WTC11 (cell line): ENCODE data around the gene HACD3. TPM values are rescaled to one million over a fixed set of nuclear protein-coding genes. Genes with fewer than 3 reads are reported as not detected.

Source experiments
- ATAC-seq: fragments of 200-7000 bp; cut with Tn5 transposase; 2 replicates; pipeline ENCODE4 v1.10.0; 2021; ENCODE audit warnings: mild to moderate bottlenecking, moderate library complexity
- CTCF ChIA-PET: fragments of 300-600 bp; sonication (Branson Sonifier 250); formaldehyde crosslinking; loops from one replicate; lab custom pipeline; 2021; ENCODE audit warnings: antibody characterized with exemption; lab: Charles Lee
- POLR2A ChIA-PET: fragments of 350-600 bp; sonication (Branson Sonifier 250); formaldehyde crosslinking; loops from one replicate; lab custom pipeline; 2021; ENCODE audit warnings: antibody characterized with exemption; lab: Charles Lee
- DNase-seq: peaks from one replicate; pipeline ENCODE4 v3.0.0; 2021; ENCODE audit warnings: low spot score
- H3K27ac Mint-ChIP-seq: 2 replicates; pipeline ENCODE4 v1.8.0; 2021; ENCODE audit warnings: mixed read lengths
- H3K27me3 Mint-ChIP-seq: 2 replicates; pipeline ENCODE4 v1.8.0; 2021; ENCODE audit warnings: low read depth, mild to moderate bottlenecking, moderate library complexity, mixed read lengths
- H3K36me3 Mint-ChIP-seq: 2 replicates; pipeline ENCODE4 v1.8.0; 2021; ENCODE audit warnings: mixed read lengths
- H3K4me1 Mint-ChIP-seq: 2 replicates; pipeline ENCODE4 v1.8.0; 2022; ENCODE audit warnings: mixed read lengths
- H3K4me3 Mint-ChIP-seq: 2 replicates; pipeline ENCODE4 v1.8.0; 2021; ENCODE audit warnings: mild to moderate bottlenecking, moderate library complexity, mixed read lengths
- H3K9me3 Mint-ChIP-seq: 2 replicates; pipeline ENCODE4 v1.8.0; 2021; ENCODE audit warnings: mixed read lengths
- ARID4B ChIP-seq: sonication (generic); formaldehyde crosslinking; IDR thresholded peaks from 2 replicates; pipeline ENCODE4 v1.8.0; 2023; ENCODE audit warnings: missing genetic modification reagents, mild to moderate bottlenecking, borderline replicate concordance
- E2F1 ChIP-seq: sonication (generic); formaldehyde crosslinking; IDR thresholded peaks from 2 replicates; pipeline ENCODE4 v1.8.0; 2022; ENCODE audit warnings: mild to moderate bottlenecking, missing genetic modification reagents
- FOXJ3 ChIP-seq: sonication (generic); formaldehyde crosslinking; IDR thresholded peaks from 2 replicates; pipeline ENCODE4 v1.9.0; 2021; ENCODE audit warnings: missing genetic modification reagents, mild to moderate bottlenecking, borderline replicate concordance
- FOXP1 ChIP-seq: sonication (generic); formaldehyde crosslinking; IDR thresholded peaks from 2 replicates; pipeline ENCODE4 v1.8.0; 2022; ENCODE audit warnings: missing genetic modification reagents, mild to moderate bottlenecking, moderate library complexity, borderline replicate concordance
- HMGXB4 ChIP-seq: sonication (generic); formaldehyde crosslinking; IDR thresholded peaks from 2 replicates; pipeline ENCODE4 v1.8.1; 2023; ENCODE audit warnings: mild to moderate bottlenecking, moderate library complexity, missing genetic modification reagents
- JAZF1 ChIP-seq: fragments of 250-450 bp; sonication (Bioruptor Pico); IDR thresholded peaks from 2 replicates; pipeline ENCODE4 v1.9.0; 2021; ENCODE audit warnings: moderate library complexity, mild to moderate bottlenecking, inconsistent platforms
- KAT7 ChIP-seq: sonication (generic); formaldehyde crosslinking; IDR thresholded peaks from 2 replicates; pipeline ENCODE4 v1.8.1; 2023; ENCODE audit warnings: missing genetic modification reagents, mild to moderate bottlenecking, borderline replicate concordance
- NFATC4 ChIP-seq: fragments of 250-450 bp; sonication (Bioruptor Pico); IDR thresholded peaks from 2 replicates; pipeline ENCODE4 v1.9.0; 2021; ENCODE audit warnings: mild to moderate bottlenecking
- NFYB ChIP-seq: sonication (generic); formaldehyde crosslinking; conservative IDR thresholded peaks from 2 replicates; pipeline ENCODE4 v1.8.0; 2022; ENCODE audit warnings: low read depth, missing genetic modification reagents
- NR2C2 ChIP-seq: sonication (generic); formaldehyde crosslinking; IDR thresholded peaks from 2 replicates; pipeline ENCODE4 v1.8.0; 2022; ENCODE audit warnings: mild to moderate bottlenecking, missing genetic modification reagents
- RELA ChIP-seq: sonication (generic); formaldehyde crosslinking; IDR thresholded peaks from 2 replicates; pipeline ENCODE4 v1.8.1; 2022; ENCODE audit warnings: missing genetic modification reagents, mild to moderate bottlenecking, borderline replicate concordance
- TCF7 ChIP-seq: sonication (generic); formaldehyde crosslinking; IDR thresholded peaks from 2 replicates; pipeline ENCODE4 v1.8.0; 2022; ENCODE audit warnings: mild to moderate bottlenecking, low read depth, missing genetic modification reagents, moderate library complexity
- TEAD4 ChIP-seq: sonication (generic); formaldehyde crosslinking; IDR thresholded peaks from 2 replicates; pipeline ENCODE4 v1.8.0; 2022; ENCODE audit warnings: mild to moderate bottlenecking, missing genetic modification reagents
- ZBTB21 ChIP-seq: sonication (generic); formaldehyde crosslinking; IDR thresholded peaks from 2 replicates; pipeline ENCODE4 v1.8.1; 2023; ENCODE audit warnings: mild to moderate bottlenecking, missing genetic modification reagents, borderline replicate concordance
- ZNF232 ChIP-seq: sonication (generic); formaldehyde crosslinking; IDR thresholded peaks from 2 replicates; pipeline ENCODE4 v1.8.0; 2022; ENCODE audit warnings: mild to moderate bottlenecking, missing genetic modification reagents
- ZNF263 ChIP-seq: sonication (generic); formaldehyde crosslinking; IDR thresholded peaks from 2 replicates; pipeline ENCODE4 v1.8.1; 2022; ENCODE audit warnings: low read depth, mild to moderate bottlenecking, moderate library complexity, missing genetic modification reagents
- total RNA-seq: library from RNA; stranded (reverse); gene quantifications from 3 replicates; pipeline ENCODE4 v1.2.3, GENCODE V29; 2021

The HACD3 gene
- total RNA-seq, 1 experiment from 2014 or later = 95.9 TPM

GRCh38 chr15:65611888-65612615 lies 81.8 kb downstream of the HACD3 start:
- CTCF ChIA-PET = interaction anchor here (1.2 to 3.2 kb wide), 7 partner anchors 16 to 258 kb away, joined by 3 to 27 read pairs (median 15); partner anchors contain the start of genes HACD3 and RAB11A
- H3K4me1 Mint-ChIP-seq = peaks cover 21% of the 10 kb centered on the region

GRCh38 chr15:65612616-65612946 lies 82.3 kb downstream of the HACD3 start:
- no peaks in the 10 kb centered on the region for H3K36me3 Mint-ChIP-seq
- H3K27me3 Mint-ChIP-seq = no peaks in the 10 kb centered on the region
- peaks cover 13% of the 10 kb centered on the region for H3K9me3 Mint-ChIP-seq
- ChIA-PET CTCF (interaction anchor here (1.8 to 3.2 kb wide), 3 partner anchors 82 to 257 kb away, joined by 8 to 27 read pairs (median 22); partner anchors contain the start of genes HACD3 and RAB11A), POLR2A (no interaction called here)
- no peak for ATAC-seq
- H3K4me3 Mint-ChIP-seq = no peak overlapping the region
- H3K27ac Mint-ChIP-seq = peak overlapping the region; percentile 99; the same call in 1 of the 2 replicates
- H3K4me1 Mint-ChIP-seq = peaks cover 21% of the 10 kb centered on the region
- TF ChIP-seq KAT7 (CRISPR knock-in tag) (no peak), ZBTB21 (CRISPR knock-in tag) (no peak), RELA (CRISPR knock-in tag) (no peak), JAZF1 (CRISPR knock-in tag) (no peak), FOXJ3 (CRISPR knock-in tag) (no peak), ARID4B (CRISPR knock-in tag) (no peak), TCF7 (CRISPR knock-in tag) (no peak), NFYB (CRISPR knock-in tag) (no peak), E2F1 (CRISPR knock-in tag) (no peak), HMGXB4 (no peak), NR2C2 (CRISPR knock-in tag) (no peak), FOXP1 (no peak)
- no peak for DNase-seq

More at GRCh38 chr15:65611888-65612615, 81.8 kb downstream of the HACD3 start:
- Mint-ChIP-seq H3K36me3 (0 out of 2 replicates have a peak, but pooled peaks cover 1% of the 10 kb centered on the region), H3K9me3 (peaks cover 9% of the 10 kb centered on the region), H3K27ac (peak overlapping the region; percentile 99), H3K4me3 (peak overlapping the region; percentile 92), H3K27me3 (no peaks in the 10 kb centered on the region)
- TF ChIP-seq ZNF263 (no peak), NFATC4 (CRISPR knock-in tag) (no peak), ZNF232 (CRISPR knock-in tag) (no peak), TEAD4 (CRISPR knock-in tag) (no peak)
- POLR2A ChIA-PET = interaction anchor here (0.8 kb wide), 1 partner anchor 235 kb away, joined by 3 read pairs; no protein-coding TSS in a partner anchor
- DNase-seq (no peak), ATAC-seq (no peak)
